ENCODE measurements around the gene IL4I1. TPM values are rescaled to one million over a fixed set of nuclear protein-coding genes. Genes with fewer than 3 reads are reported as not detected.

The IL4I1 gene
- total and polyA plus RNA-seq, 2 of the 8 experiments (the other 6 are each of a cell fraction or from before 2014, with no cell fraction given), result 0.41 to 0.76 TPM

DNA sequence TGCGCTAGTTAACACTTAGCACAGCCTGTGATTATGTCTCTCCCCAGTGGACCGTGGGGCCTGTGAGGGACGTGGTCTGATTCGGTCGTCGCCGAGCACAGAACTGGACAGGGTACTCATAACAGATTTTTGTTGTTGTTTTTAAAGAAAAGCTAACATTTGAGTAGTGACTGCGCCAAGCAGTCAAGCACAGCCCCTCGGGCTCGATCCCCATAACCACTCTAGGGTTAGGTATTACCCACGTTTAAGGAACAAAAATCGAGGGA lies 46.5 kb downstream of the IL4I1 start (continued):
- TF ChIP-seq EP300 (IDR thresholded peaks at IDR 0.05; ENCODE audit: borderline replicate concordance in 1 of 2, low read depth in 2 of 2, low read length in 2 of 2), result no peak
- TF ChIP-seq BACH1 (IDR thresholded peaks at IDR 0.05; ENCODE audit: low read length), result no peak
- TF ChIP-seq CTBP2 (IDR thresholded peaks at IDR 0.05; ENCODE audit: borderline replicate concordance, insufficient read depth, insufficient read length, low read length), result no peak

All from H1 (cell line).